Measurements from ENCODE around the gene POGLUT2.

POGLUT2 gene

GRCh38 chr13:102772042-102772425 is 26.7 kb downstream of the POGLUT2 start:
- H3K27me3 ChIP-seq (ENCODE audit: insufficient read depth, low read length): no peaks in the 10 kb centered on the region
- peaks cover 6% of the 10 kb centered on the region for H3K9me3 ChIP-seq (ENCODE audit: low read length)
- H3K4me3 ChIP-seq (ENCODE audit: low read length): no peak overlapping the region
- no peak overlapping the region for H2AFZ ChIP-seq (ENCODE audit: low read depth, low read length)
- no peaks in the 10 kb centered on the region for H3K36me3 ChIP-seq (ENCODE audit: insufficient read depth, low read length)
- no peaks in the 10 kb centered on the region for H3K4me1 ChIP-seq (ENCODE audit: insufficient read depth, low read length)

DNA sequence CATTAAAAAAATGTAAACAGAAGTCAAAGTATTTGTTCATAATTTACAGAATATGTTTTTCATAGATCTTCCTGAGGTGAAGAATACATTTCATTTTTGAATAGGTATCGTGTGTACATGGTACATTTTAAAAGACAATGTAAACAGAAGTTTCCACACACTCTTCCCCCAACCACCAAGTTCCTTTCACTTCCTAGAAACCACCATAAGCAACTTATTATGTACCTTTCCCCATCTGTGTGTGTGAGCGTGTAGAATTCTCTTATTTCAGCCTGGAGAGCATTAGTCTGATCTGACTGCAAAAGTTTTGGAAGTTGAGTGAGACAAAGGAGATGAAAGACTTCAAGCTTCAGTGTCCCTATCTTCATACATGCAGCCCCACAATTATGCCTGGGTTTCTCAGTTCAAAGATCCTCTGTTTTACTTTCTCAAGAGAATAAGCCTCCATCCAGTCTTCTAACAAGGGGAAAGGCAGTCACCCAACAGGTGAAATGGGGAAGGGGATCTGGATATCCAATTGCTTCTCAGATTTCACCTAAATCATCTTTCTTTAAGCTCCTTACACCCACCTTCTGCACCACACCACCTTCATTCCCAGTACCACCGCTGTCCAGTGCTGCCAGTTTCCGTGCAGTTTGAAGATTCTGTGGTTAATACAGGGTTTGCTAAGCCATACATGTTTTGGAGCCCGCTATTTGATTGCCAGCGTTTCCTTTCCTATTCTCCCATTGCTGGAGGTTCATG is 27.3 kb downstream of the POGLUT2 start:
- Histone ChIP-seq H3K4me1 (ENCODE audit: insufficient read depth, low read length) (no peaks in the 10 kb centered on the region), H3K27me3 (ENCODE audit: insufficient read depth, low read length) (no peaks in the 10 kb centered on the region), H3K9me3 (ENCODE audit: low read length) (peaks cover 6% of the 10 kb centered on the region), H2AFZ (ENCODE audit: low read depth, low read length) (no peak overlapping the region), H3K4me3 (ENCODE audit: low read length) (no peak overlapping the region), H3K36me3 (ENCODE audit: insufficient read depth, low read length) (no peaks in the 10 kb centered on the region)

GRCh38 chr13:102770435-102770834 is 28.3 kb downstream of the POGLUT2 start:
- H3K9me3 ChIP-seq (ENCODE audit: low read length): peaks cover 6% of the 10 kb centered on the region
- no peak overlapping the region for H3K4me3 ChIP-seq (ENCODE audit: low read length)
- no peak overlapping the region for H2AFZ ChIP-seq (ENCODE audit: low read depth, low read length)

DNA sequence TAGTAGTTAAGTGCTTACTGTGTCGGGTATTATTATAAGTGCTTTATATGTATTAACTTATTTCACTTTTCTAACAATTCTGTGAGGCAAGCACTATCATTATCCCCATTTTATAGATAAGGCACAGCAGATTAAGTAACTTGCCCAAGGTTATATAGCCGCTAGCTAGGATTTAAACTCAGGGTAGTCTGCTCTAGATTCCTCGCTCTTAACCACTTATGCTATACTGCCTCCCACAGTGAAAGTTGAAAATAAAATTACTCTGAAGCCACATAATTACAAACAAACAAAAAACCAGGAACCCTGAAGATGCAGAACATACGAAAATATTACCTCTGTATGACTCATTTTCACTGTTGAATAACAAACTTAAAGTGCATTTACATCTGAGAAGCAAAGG is 29.1 kb downstream of the POGLUT2 start:
- no peak overlapping the region for H2AFZ ChIP-seq (ENCODE audit: low read depth, low read length)
- no peaks in the 10 kb centered on the region for H3K36me3 ChIP-seq (ENCODE audit: insufficient read depth, low read length)
- peaks cover 6% of the 10 kb centered on the region for H3K9me3 ChIP-seq (ENCODE audit: low read length)
- H3K4me3 ChIP-seq (ENCODE audit: low read length): no peak overlapping the region
- H3K4me1 ChIP-seq (ENCODE audit: insufficient read depth, low read length): no peaks in the 10 kb centered on the region
- no peaks in the 10 kb centered on the region for H3K27me3 ChIP-seq (ENCODE audit: insufficient read depth, low read length)

More at GRCh38 chr13:102770435-102770834, 28.3 kb downstream of the POGLUT2 start:
- Histone ChIP-seq H3K4me1 (ENCODE audit: insufficient read depth, low read length) (no peaks in the 10 kb centered on the region), H3K36me3 (ENCODE audit: insufficient read depth, low read length) (no peaks in the 10 kb centered on the region), H3K27me3 (ENCODE audit: insufficient read depth, low read length) (no peaks in the 10 kb centered on the region)

GRCh38 chr13:102768909-102769308 is 29.9 kb downstream of the POGLUT2 start:
- Histone ChIP-seq H2AFZ (ENCODE audit: low read depth, low read length) (no peak overlapping the region), H3K4me1 (ENCODE audit: insufficient read depth, low read length) (no peaks in the 10 kb centered on the region), H3K36me3 (ENCODE audit: insufficient read depth, low read length) (no peaks in the 10 kb centered on the region), H3K4me3 (ENCODE audit: low read length) (no peak overlapping the region), H3K27me3 (ENCODE audit: insufficient read depth, low read length) (no peaks in the 10 kb centered on the region), H3K9me3 (ENCODE audit: low read length) (peaks cover 2% of the 10 kb centered on the region)

- Histone ChIP-seq H3K9me3 (ENCODE audit: low read length) (no peaks in the 10 kb centered on the region), H3K4me1 (ENCODE audit: insufficient read depth, low read length) (no peaks in the 10 kb centered on the region), H3K4me3 (ENCODE audit: low read length) (no peak overlapping the region), H3K36me3 (ENCODE audit: insufficient read depth, low read length) (no peaks in the 10 kb centered on the region), H3K27me3 (ENCODE audit: insufficient read depth, low read length) (no peaks in the 10 kb centered on the region), H2AFZ (ENCODE audit: low read depth, low read length) (no peak overlapping the region)
These were observed 35.0 kb downstream of the POGLUT2 start for GRCh38 chr13:102763741-102764140.

DNA sequence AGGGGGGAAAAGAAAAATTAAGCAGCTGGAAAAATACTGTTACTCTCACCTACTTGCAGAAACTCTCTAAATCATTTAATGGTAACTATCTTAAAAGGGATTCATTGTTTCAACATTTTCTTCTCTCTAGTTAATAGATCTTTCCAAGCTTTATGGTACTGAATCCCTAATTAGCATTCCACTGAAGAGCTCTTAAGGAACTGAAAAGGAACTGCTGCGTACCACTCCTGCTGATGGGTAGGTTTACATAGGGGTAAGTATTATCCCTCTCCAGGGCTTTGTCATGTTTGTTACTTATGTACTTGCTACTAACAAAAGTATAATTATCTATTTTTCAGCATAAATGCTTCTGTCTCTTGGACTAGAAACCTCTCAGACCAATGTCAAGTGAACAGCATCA is 37.7 kb downstream of the POGLUT2 start:
- no peaks in the 10 kb centered on the region for H3K36me3 ChIP-seq (ENCODE audit: insufficient read depth, low read length)
- no peaks in the 10 kb centered on the region for H3K27me3 ChIP-seq (ENCODE audit: insufficient read depth, low read length)
- no peaks in the 10 kb centered on the region for H3K9me3 ChIP-seq (ENCODE audit: low read length)
- no peak overlapping the region for H3K4me3 ChIP-seq (ENCODE audit: low read length)
- H2AFZ ChIP-seq (ENCODE audit: low read depth, low read length): no peak overlapping the region
- no peaks in the 10 kb centered on the region for H3K4me1 ChIP-seq (ENCODE audit: insufficient read depth, low read length)

DNA sequence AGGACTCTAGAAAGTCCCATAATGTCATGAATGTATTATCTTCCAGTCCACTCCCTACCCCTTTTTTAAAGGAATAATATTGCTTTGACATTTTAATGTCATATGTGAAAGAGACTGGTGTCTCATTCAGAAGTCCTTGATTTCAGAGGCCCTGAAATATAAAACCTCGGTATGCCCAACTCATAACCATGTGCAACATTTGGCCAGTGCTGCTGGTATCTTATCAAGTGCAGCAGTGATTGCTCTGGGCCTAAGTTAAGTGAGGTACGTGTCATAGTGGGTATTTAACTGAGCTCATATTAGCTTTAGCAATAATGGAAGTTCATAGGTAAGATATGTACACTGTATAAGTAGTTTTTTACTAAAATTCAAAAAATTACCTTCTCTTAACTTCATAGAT is 39.9 kb downstream of the POGLUT2 start:
- H3K36me3 ChIP-seq (ENCODE audit: insufficient read depth, low read length): no peaks in the 10 kb centered on the region
- H3K4me1 ChIP-seq (ENCODE audit: insufficient read depth, low read length): no peaks in the 10 kb centered on the region
- H3K27me3 ChIP-seq (ENCODE audit: insufficient read depth, low read length): no peaks in the 10 kb centered on the region
- H2AFZ ChIP-seq (ENCODE audit: low read depth, low read length): no peak overlapping the region
- no peaks in the 10 kb centered on the region for H3K9me3 ChIP-seq (ENCODE audit: low read length)
- no peak overlapping the region for H3K4me3 ChIP-seq (ENCODE audit: low read length)

DNA sequence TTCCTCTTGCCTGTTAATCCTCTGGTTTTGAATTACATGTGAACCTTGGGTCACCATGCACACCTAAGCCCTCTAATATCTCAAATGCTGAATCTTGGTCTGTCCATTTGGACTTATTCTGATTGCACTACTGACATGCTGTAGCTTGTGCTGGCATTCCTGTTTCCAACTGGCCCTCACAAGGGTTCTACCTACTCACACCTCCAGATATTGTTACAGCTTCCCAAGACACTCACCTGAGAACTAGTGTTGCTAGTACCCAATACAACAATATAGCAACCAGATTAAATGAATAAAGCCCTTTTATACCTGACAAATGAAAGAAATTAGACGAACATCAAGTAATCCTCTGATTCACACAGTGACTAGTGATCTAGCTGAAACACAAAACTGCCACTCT is 41.8 kb downstream of the POGLUT2 start:
- H2AFZ ChIP-seq (ENCODE audit: low read depth, low read length): no peak overlapping the region
- H3K9me3 ChIP-seq (ENCODE audit: low read length): no peaks in the 10 kb centered on the region
- no peaks in the 10 kb centered on the region for H3K4me1 ChIP-seq (ENCODE audit: insufficient read depth, low read length)
- no peaks in the 10 kb centered on the region for H3K36me3 ChIP-seq (ENCODE audit: insufficient read depth, low read length)
- H3K4me3 ChIP-seq (ENCODE audit: low read length): no peak overlapping the region
- no peaks in the 10 kb centered on the region for H3K27me3 ChIP-seq (ENCODE audit: insufficient read depth, low read length)

GRCh38 chr13:102751886-102752285 is 46.9 kb downstream of the POGLUT2 start:
- no peak overlapping the region for H3K4me3 ChIP-seq (ENCODE audit: low read length)
- no peaks in the 10 kb centered on the region for H3K9me3 ChIP-seq (ENCODE audit: low read length)
- H3K36me3 ChIP-seq (ENCODE audit: insufficient read depth, low read length): no peaks in the 10 kb centered on the region

GRCh38 chr13:102742506-102742905 is 56.3 kb downstream of the POGLUT2 start:
- no peaks in the 10 kb centered on the region for H3K36me3 ChIP-seq (ENCODE audit: insufficient read depth, low read length)
- H2AFZ ChIP-seq (ENCODE audit: low read depth, low read length): no peak overlapping the region
- peaks cover 4% of the 10 kb centered on the region for H3K27me3 ChIP-seq (ENCODE audit: insufficient read depth, low read length)
- H3K4me1 ChIP-seq (ENCODE audit: insufficient read depth, low read length): peaks cover 23% of the 10 kb centered on the region
- H3K4me3 ChIP-seq (ENCODE audit: low read length): no peak overlapping the region
- no peaks in the 10 kb centered on the region for H3K9me3 ChIP-seq (ENCODE audit: low read length)

More at GRCh38 chr13:102751886-102752285, 46.9 kb downstream of the POGLUT2 start:
- H3K4me1 ChIP-seq (ENCODE audit: insufficient read depth, low read length): no peaks in the 10 kb centered on the region
- H2AFZ ChIP-seq (ENCODE audit: low read depth, low read length): no peak overlapping the region
- H3K27me3 ChIP-seq (ENCODE audit: insufficient read depth, low read length): no peaks in the 10 kb centered on the region

- H3K36me3 ChIP-seq (ENCODE audit: insufficient read depth, low read length): no peaks in the 10 kb centered on the region
- no peaks in the 10 kb centered on the region for H3K9me3 ChIP-seq (ENCODE audit: low read length)
- H3K4me3 ChIP-seq (ENCODE audit: low read length): no peak overlapping the region
- peaks cover 4% of the 10 kb centered on the region for H3K27me3 ChIP-seq (ENCODE audit: insufficient read depth, low read length)
- no peak overlapping the region for H2AFZ ChIP-seq (ENCODE audit: low read depth, low read length)
- H3K4me1 ChIP-seq (ENCODE audit: insufficient read depth, low read length): peaks cover 26% of the 10 kb centered on the region
These were observed 56.7 kb downstream of the POGLUT2 start for GRCh38 chr13:102742101-102742500.
